Parathyroid adenoma (tissue), 2 donors: ENCODE measurements around the gene OR6P1.

ENCODE experiments used
- H2AFZ ChIP-seq: fragments of 300-600 bp; sonication (generic); one replicate; pipeline ENCODE4 v1.7.0; 2017; ENCODE audit warnings: antibody characterized with exemption, mild to moderate bottlenecking
- H3K27ac ChIP-seq: fragments of 300-600 bp; sonication (generic); one replicate; pipeline ENCODE4 v1.7.0; 2017
- H3K27me3 ChIP-seq: fragments of 300-600 bp; sonication (generic); one replicate; pipeline ENCODE4 v1.7.0; 2017; ENCODE audit warnings: low read length; ENCODE audit not compliant: control insufficient read depth, insufficient read depth
- H3K36me3 ChIP-seq: fragments of 300-600 bp; sonication (generic); one replicate; pipeline ENCODE4 v1.7.0; 2017; ENCODE audit warnings: low read length; ENCODE audit not compliant: control insufficient read depth, insufficient read depth
- H3K4me1 ChIP-seq: fragments of 300-600 bp; sonication (generic); one replicate; pipeline ENCODE4 v1.7.0; 2017; ENCODE audit warnings: control low read depth
- H3K4me2 ChIP-seq: fragments of 300-600 bp; sonication (generic); one replicate; pipeline ENCODE4 v1.7.0; 2017; ENCODE audit warnings: low read length
- H3K4me3 ChIP-seq: fragments of 300-600 bp; sonication (generic); one replicate; pipeline ENCODE4 v1.7.0; 2017; ENCODE audit warnings: low read depth, low read length
- H3K79me2 ChIP-seq: fragments of 300-600 bp; sonication (generic); one replicate; pipeline ENCODE4 v1.7.0; 2017; ENCODE audit warnings: control low read depth
- H3K9ac ChIP-seq: fragments of 300-600 bp; sonication (generic); one replicate; pipeline ENCODE4 v1.7.0; 2017; ENCODE audit warnings: mild to moderate bottlenecking
- H3K9me3 ChIP-seq: fragments of 300-600 bp; sonication (generic); one replicate; pipeline ENCODE4 v1.7.0; 2017; ENCODE audit warnings: low read length; ENCODE audit not compliant: control insufficient read depth
- TF ChIP-seq, protein P1 (sequence below): fragments of 300-600 bp; sonication (generic); IDR thresholded peaks from one replicate; pipeline ENCODE4 v1.7.0; 2017; ENCODE audit warnings: antibody characterized with exemption, mild to moderate bottlenecking
- donor health status: primary hyperparathyroidism.

Gene OR6P1

DNA sequence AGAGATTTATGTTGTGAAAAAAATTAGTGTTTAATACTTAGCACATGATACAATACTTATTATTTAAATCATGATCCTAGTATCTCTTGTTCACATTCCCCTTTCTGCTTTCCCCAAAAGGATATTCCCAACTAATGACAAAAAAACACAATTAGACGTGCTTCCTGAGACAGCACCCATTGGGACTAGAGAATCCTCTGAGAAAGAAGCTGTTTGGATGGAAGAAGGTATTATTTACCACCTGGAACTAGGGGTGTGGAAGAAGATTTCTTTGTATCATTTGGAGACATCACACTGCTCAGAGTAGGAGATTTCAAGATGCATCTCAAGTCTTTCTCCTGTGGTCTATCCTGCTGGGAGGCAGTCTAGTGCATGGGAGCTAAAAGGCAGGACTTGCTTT is 34.6 kb upstream of the OR6P1 start, which contains the start of gene OR10Z1:
OR10Z1 (plus strand) TSS at position 301 of the 400 bp plus-strand sequence. CDS start 1,171 bp downstream, outside the sequence.
- TF ChIP-seq, protein P1, sequence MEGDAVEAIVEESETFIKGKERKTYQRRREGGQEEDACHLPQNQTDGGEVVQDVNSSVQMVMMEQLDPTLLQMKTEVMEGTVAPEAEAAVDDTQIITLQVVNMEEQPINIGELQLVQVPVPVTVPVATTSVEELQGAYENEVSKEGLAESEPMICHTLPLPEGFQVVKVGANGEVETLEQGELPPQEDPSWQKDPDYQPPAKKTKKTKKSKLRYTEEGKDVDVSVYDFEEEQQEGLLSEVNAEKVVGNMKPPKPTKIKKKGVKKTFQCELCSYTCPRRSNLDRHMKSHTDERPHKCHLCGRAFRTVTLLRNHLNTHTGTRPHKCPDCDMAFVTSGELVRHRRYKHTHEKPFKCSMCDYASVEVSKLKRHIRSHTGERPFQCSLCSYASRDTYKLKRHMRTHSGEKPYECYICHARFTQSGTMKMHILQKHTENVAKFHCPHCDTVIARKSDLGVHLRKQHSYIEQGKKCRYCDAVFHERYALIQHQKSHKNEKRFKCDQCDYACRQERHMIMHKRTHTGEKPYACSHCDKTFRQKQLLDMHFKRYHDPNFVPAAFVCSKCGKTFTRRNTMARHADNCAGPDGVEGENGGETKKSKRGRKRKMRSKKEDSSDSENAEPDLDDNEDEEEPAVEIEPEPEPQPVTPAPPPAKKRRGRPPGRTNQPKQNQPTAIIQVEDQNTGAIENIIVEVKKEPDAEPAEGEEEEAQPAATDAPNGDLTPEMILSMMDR, result no peak
- Histone ChIP-seq H3K4me2 (no peak within 1 kb of the TSS), H3K27me3 (no peaks in the 10 kb centered on the region), H3K4me3 (no peak within 1 kb of the TSS), H3K9me3 (no peaks in the 10 kb centered on the region), H3K36me3 (no peaks in the 10 kb centered on the region), H3K79me2 (no peaks in the 10 kb centered on the region), H3K27ac (no peak within 1 kb of the TSS), H3K4me1 (no peaks in the 10 kb centered on the region), H3K9ac (no peak within 1 kb of the TSS), H2AFZ (no peak within 1 kb of the TSS)

DNA sequence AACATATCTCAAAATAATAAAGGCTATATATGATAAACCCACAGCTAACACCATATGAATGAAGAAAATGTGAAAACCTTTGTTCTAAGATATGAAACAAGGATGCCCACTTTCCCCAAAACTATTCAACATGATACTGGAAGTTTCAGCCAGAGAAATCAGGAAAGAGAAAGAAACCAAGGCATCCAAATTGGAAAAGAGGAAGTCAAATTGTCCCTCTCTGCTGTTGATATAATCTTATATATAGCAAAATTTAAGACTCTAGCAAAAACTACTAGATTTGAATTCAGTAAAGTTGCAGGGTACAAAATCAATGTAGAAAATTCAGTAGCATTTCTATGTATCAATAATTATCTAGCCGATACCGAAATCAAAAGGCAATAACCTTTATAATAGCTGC is 30.4 kb upstream of the OR6P1 start:
- H3K4me2 ChIP-seq, result no peak overlapping the region
- no peak overlapping the region for H3K4me3 ChIP-seq
- TF ChIP-seq, protein P1, result no peak

DNA sequence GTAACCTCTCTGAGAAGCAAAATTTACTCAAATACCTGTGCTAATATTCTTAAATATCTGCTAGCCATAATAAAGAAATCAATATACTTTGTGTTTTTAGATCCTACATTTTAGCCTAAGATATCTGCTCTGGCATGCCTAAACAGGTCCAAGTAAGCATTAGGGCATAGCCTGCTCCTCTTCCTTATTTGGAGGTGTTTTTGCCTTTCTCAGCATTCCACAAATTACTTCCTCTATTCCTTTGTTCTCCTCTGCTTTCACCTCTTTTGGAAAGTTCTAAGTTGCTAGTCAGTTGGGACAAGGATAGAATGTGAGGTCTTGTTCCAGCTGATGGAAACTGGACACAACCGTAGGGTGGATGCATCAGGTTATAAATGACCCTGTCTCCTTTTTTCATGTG is 16.6 kb upstream of the OR6P1 start:
- Histone ChIP-seq H3K36me3 (no peaks in the 10 kb centered on the region), H3K79me2 (no peaks in the 10 kb centered on the region), H3K27me3 (no peaks in the 10 kb centered on the region), H3K4me1 (no peaks in the 10 kb centered on the region), H3K9ac (no peak overlapping the region), H2AFZ (no peak overlapping the region), H3K9me3 (no peaks in the 10 kb centered on the region), H3K4me3 (no peak overlapping the region), H3K27ac (no peak overlapping the region), H3K4me2 (no peak overlapping the region)
- TF ChIP-seq, protein P1, result no peak

More for the DNA sequence above, 30.4 kb upstream of the OR6P1 start:
- H2AFZ ChIP-seq, result no peak overlapping the region
- no peaks in the 10 kb centered on the region for H3K4me1 ChIP-seq
- H3K79me2 ChIP-seq, result no peaks in the 10 kb centered on the region
- H3K9me3 ChIP-seq, result no peaks in the 10 kb centered on the region
- no peaks in the 10 kb centered on the region for H3K27me3 ChIP-seq
- H3K36me3 ChIP-seq, result no peaks in the 10 kb centered on the region
- H3K9ac ChIP-seq, result no peak overlapping the region
- no peak overlapping the region for H3K27ac ChIP-seq

DNA sequence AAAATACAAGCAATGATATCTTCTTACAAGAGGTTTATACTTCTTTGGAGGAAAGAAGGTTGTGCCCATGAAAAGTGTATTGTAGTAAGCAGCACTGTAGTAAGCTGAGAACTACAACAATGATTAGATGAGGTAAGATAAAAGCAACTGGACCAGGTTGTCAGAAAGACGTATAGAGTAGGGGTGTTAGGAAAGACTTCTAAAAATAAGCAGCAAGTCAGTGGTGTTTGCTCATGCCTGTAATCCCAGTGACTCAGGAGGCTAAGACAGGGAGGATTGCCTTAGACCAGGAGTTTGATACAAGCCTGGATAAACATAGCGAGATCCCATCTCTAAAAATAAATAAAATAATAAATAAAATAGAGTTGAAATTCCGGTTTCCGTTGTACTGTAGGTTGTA is 13.6 kb upstream of the OR6P1 start:
- Histone ChIP-seq H3K27ac (no peak overlapping the region), H3K4me1 (no peaks in the 10 kb centered on the region), H3K36me3 (no peaks in the 10 kb centered on the region), H3K27me3 (no peaks in the 10 kb centered on the region), H3K4me3 (no peak overlapping the region), H3K79me2 (no peaks in the 10 kb centered on the region), H3K9ac (no peak overlapping the region), H3K4me2 (no peak overlapping the region), H3K9me3 (no peaks in the 10 kb centered on the region), H2AFZ (no peak overlapping the region)
- TF ChIP-seq, protein P1, result no peak

DNA sequence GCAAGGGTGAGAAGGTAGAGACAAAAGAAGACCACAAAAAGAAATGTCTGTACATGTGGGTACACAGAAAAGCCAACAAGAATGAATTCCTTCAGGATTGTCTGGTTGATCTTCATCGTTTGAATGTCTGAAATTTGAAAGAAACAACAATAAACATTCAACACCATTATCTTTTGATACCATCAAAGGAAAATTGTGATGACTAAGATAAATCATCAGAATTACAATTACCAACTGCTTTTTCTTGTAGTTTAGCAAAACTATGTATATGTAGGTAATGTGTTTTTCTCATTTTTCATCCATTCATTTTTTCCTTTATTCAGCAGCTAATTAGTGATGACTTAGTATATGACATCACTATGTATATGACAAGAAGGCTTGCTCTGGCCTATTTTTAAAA is 9.4 kb upstream of the OR6P1 start, which contains the start of gene OR10X1:
OR10X1 (minus strand) TSS at position 167 of the 400 bp plus-strand sequence; CDS start at position 167, 0 bp downstream.
- H3K36me3 ChIP-seq, result no peaks in the 10 kb centered on the region
- TF ChIP-seq, protein P1, result no peak
- H3K9ac ChIP-seq, result no peak within 1 kb of the TSS
- no peak within 1 kb of the TSS for H3K4me2 ChIP-seq
- no peaks in the 10 kb centered on the region for H3K4me1 ChIP-seq
- no peaks in the 10 kb centered on the region for H3K9me3 ChIP-seq
- no peaks in the 10 kb centered on the region for H3K79me2 ChIP-seq
- H3K4me3 ChIP-seq, result no peak within 1 kb of the TSS
- H2AFZ ChIP-seq, result no peak within 1 kb of the TSS
- no peaks in the 10 kb centered on the region for H3K27me3 ChIP-seq
- H3K27ac ChIP-seq, result no peak within 1 kb of the TSS
